ENCODE measurements around the gene UNC45B.
"Not testable (repeated sequence)": the region's sequence is repeated elsewhere in the genome, so short reads cannot be mapped to it uniquely, and the experiment has no call there.

UNC45B gene

DNA sequence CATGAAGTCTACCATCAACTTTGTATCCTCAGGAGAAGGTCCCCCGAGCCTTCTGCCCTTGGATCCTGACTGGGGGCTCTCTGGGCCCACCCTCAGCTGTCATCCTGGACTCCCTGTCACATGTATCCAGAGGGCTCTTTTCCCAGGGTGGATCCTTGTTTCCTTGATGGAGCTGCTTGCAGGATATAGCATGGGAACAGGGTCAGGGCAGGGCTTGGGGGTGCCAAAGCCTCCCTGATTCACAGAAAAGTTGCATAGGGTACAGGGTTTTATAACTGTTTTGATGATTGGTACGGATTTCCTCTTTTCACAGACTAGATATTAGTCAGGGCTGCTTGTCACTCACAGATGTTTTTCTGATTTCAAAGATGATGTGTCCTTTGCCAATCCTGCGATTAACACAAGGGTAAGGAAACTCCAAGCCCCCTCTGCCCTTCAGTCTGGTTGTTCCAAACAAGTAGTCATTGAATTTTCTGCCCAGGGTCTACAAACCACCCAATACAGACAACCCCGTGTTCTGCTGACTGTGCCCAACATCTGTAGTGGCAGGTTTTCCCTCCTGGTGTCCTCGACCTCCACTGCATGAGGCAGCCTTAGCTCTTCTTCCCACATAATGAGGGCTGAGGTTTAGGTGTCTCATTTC, 67.1 kb downstream of the UNC45B start:
- no peak for DNase-seq (ENCODE audit: low read depth)

DNA sequence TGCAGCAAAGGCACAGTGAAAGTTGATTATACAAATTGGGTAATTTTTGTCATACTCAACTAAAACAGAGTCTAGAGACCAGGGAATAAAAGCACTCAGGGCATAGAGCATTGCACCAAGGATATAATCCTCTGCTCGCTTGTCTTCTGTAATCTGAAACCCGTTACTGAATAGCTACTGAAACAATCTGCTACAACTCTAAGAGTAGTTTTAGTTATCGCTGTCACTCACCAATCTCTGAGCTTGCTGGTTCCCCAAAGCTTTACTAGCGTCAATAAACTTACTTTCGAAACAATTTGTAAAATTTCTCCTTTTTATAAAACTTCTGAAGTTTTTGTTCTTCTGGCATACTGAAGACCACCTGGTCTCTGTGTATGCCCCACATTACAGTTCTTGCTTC, 69.5 kb downstream of the UNC45B start:
- no peak for DNase-seq (ENCODE audit: low read depth)

DNA sequence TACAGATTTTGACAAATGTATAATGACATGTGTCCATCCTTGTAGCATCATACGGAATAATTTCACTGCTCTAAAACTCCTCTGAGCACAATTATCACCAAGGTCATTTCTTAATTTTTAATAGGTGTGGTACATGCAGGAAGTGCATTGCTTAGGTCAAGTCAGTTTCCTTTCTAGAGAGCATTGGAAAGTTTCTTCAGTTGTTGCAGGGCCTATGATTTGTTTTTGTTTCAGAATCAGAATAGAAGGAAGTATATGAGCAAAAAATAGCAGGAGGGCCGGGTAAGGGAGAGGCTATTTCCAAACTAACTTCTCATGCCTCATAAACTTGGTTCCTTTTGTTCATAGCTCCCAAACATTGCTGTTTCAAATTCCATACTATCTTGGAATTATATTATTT, 71.3 kb downstream of the UNC45B start:
- no peak for DNase-seq (ENCODE audit: low read depth)

DNA sequence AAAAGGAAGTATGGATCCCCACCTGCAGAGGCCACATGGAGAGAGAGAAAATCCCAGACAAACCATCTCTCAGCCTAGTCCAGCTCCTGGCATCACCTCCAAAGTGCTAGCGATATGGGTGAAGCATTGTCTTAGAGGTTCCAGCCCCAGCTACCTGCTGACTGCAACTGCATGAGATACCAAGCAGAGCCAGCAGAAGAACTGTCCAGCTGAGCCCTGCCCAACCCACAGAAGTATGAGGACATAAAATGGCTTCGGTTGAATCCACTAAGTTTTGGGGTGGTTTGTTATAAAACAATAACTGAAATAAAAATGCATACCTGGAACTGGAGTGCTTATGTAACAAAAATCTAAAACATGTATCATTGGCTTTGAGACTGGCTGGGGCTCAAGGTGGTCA, 74.8 kb downstream of the UNC45B start:
- no peak for DNase-seq (ENCODE audit: low read depth)

DNA sequence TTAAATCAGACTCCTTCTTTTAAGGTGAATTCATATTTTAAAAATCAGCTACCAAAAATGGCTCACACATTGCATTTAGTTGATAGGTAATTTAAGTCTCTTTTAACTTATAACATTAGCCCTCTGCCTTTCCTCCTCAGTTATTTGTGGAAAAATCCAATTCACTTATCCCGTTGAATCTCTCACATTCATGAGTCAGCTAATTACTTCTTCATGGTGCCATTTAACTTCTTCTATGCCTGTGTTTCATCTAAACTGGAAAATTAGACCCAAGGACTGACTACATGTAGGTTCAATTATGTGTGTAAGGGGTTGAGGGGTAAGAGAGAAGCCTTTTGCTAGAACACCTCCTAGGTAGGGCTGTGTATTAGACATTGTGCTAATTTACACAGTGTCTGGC, 76.8 kb downstream of the UNC45B start:
- no peak for DNase-seq (ENCODE audit: low read depth)

DNA sequence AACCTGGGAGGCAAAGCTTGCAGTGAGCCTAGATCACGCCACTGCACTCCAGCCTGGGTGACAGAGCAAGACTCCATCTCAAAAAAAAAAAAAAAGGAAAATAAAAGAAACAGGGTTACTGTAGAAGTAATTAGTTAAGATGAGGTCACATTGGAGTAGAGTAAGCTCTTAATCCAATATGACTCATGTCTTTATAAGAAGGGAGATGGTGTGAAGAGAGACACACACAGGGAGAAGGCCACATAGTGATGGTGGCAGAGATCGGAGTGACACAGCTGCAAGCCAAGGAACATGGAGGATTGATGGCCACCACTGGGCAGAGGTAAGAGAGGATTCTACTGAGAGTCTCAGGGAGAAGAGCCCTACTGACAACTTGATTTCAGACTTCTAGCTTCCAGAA, 79.9 kb downstream of the UNC45B start:
- DNase-seq (ENCODE audit: low read depth): no peak

DNA sequence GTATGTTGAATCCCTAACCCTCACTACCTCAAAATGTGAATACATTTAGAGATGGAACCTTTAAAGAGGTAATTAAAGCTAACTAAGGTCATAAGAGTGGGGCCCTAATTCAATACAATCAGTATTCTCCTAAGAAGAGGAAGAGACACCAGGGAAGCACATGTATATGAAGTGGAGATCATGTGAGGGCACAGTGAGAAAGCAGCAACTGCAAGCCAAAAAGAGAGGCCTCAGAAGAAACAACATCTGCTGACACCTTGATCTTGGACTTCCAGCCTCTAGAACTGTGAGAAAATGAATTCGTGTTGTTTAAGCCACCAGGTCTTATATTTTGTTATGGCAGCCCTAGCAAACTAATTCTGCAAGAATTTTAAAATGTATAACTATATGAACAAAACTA, 82.0 kb downstream of the UNC45B start:
- DNase-seq (ENCODE audit: low read depth): no peak

DNA sequence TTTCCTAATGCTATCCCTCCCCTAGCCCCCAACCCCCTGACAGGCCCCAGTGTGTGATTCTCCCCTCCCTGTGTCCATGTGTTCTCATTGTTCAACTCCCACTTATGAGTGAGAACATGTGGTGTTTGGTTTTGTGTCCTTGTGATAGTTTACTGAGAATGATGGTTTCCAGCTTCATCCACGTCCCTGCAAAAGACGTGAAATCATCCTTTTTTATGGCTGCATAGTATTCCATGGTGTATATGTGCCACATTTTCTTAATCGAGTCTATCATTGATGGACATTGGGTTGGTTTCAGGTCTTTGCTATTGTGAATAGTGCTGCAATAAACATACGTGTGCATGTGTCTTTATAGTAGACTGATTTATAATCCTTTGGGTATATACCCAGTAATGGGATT, 86.7 kb downstream of the UNC45B start:
- DNase-seq (ENCODE audit: low read depth): not testable (repeated sequence)

DNA sequence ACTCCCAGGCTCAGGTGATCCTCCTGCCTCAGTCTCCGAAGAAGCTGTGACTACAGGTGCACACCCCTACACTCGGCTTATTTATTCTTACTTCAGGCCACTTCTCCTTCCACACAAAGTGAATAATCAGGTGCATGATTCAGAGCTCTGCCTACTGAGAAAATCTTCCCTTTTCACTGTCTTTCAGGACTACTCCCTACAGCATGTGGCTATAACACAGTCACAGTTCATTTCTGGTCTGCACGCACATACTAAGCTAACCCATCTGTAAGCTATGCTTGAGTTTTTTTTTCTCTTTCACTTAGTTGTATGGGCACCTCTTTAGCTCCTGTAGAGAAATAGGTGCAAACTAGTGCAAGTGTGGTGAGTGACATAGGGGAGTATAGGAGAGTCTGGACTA, 87.7 kb downstream of the UNC45B start:
- DNase-seq (ENCODE audit: low read depth): no peak

DNA sequence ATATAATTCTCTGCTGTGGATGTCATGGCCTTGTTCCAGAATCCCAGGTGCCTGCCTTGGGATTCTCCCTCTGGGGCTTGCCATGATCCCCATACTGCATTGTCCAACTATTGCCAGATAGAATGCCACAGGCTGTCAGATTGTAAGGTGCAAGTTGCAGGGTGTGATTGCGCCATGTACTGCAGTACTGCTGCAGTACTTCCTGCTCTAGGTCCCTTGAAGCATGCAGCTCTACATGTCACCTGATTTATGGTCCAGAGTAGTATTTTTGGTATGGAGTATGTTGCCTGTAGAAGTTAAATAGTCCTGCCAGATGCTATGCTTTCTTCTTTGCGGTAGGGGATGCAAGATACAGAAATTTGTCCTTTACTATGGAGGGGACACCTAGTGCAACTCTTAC, 88.3 kb downstream of the UNC45B start:
- DNase-seq (ENCODE audit: low read depth): no peak

DNA sequence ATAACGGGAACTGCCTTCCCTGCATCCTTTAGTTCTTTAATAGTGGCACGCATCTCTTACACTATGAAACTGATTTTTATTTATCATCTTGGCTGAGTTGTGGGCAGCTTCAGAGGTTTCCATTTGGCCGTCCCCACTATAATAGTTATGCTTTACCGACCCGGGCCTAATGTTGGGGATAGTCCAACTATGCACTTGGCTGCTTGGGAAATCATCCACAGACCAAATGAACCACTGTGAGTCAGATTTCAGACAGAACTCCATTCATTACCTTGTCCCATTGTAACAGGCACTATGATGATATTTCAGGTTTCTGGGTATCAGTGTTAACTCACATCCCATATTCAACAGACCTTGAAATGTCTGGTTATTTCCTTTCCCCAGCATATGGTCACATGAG, 89.2 kb downstream of the UNC45B start:
- no peak for DNase-seq (ENCODE audit: low read depth)

DNA sequence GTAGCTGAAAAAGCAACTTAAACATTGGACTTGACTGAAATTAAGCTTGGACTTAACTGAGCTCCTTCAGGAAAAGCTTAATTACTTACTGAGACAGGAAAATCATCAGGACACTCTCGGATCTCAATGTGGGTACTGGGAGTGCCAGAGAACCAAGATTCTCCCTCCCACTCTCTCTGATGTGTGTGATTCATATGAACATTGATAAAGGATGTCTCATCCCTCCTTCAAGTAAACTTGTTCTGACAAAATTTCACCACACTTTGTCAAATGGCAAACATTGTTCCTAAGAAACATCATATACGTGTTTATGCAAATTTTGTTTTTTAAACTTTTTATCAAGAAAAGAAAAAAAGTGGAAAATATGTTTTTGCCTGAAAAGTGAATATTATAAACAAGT, 91.2 kb downstream of the UNC45B start:
- DNase-seq (ENCODE audit: low read depth): no peak
